Endothelial cell of umbilical vein (primary cell): ENCODE results near the gene ECI1. TPM values are rescaled to one million over a fixed set of nuclear protein-coding genes. Genes with fewer than 3 reads are reported as not detected.

ENCODE experiments used
- BruUV-seq: library from RNA; stranded (reverse); fragments of 400-500 nt; replicated peaks from 2 replicates; lab custom pipeline; 2021; lab: Mats Ljungman, UMichigan
- CTCF ChIA-PET: fragments of 300-600, 350-600 bp; sonication (Branson Sonifier 250); formaldehyde crosslinking; loops from one replicate; lab custom pipeline; 2021; ENCODE audit warnings: antibody characterized with exemption, inconsistent platforms; lab: Charles Lee
- POLR2A ChIA-PET: fragments of 300-600, 350-600 bp; sonication (Branson Sonifier 250); formaldehyde crosslinking; loops from one replicate; lab custom pipeline; 2021; ENCODE audit warnings: antibody characterized with exemption, inconsistent platforms; lab: Charles Lee
- DNase-seq: peaks from one replicate; pipeline ENCODE4 v3.0.0-alpha.2; 2011; ENCODE audit warnings: low read depth, low spot score
- FAIRE-seq: peaks from 2 replicates; lab custom pipeline; 2011; peaks lifted over from hg19 to GRCh38; lab: Jason Lieb, UNC
- H2AFZ ChIP-seq: 2 replicates; pipeline ENCODE4 v1.6.0; 2012; ENCODE audit warnings: low read depth, low read length, control low read depth, inconsistent platforms
- H3K27ac ChIP-seq: 2 replicates; pipeline ENCODE4 v1.5.1; 2011; ENCODE audit warnings: low read depth, mild to moderate bottlenecking, control low read depth, low read length, moderate library complexity; ENCODE audit not compliant: insufficient read depth
- H3K27me3 ChIP-seq, 2 experiments: 2 replicates each; pipeline versions ENCODE4 v1.6.0 to v1.6.1; 2011; ENCODE audit warnings: low read length in 2 of 2, mixed read lengths in 1 of 2; ENCODE audit not compliant: control insufficient read depth in 2 of 2, insufficient read depth in 2 of 2
- H3K36me3 ChIP-seq, 2 experiments: 2 replicates in 1 of 2; 3 replicates in 1 of 2; pipeline ENCODE4 v1.5.1; 2011; ENCODE audit warnings: low read length in 2 of 2, mild to moderate bottlenecking in 1 of 2, moderate library complexity in 1 of 2; ENCODE audit not compliant: control insufficient read depth in 2 of 2, insufficient read depth in 2 of 2; ENCODE audit errors: extremely low read depth in 1 of 2
- H3K4me1 ChIP-seq: 3 replicates; pipeline ENCODE4 v1.5.1; 2011; ENCODE audit warnings: mild to moderate bottlenecking, low read length; ENCODE audit not compliant: control insufficient read depth, insufficient read depth; ENCODE audit errors: extremely low read depth
- H3K4me2 ChIP-seq: 2 replicates; pipeline ENCODE4 v1.6.1; 2011; ENCODE audit warnings: low read length, control low read depth, mixed read lengths; ENCODE audit not compliant: insufficient read depth
- H3K4me3 ChIP-seq, 3 experiments: fragments of 200-600 bp in 1 of 3; sonication (generic), shearing (Covaris generic) in 1 of 3; replicated peaks in 1 of 3; 2 replicates each; pipeline ENCODE4 v1.5.1; 2011 to 2016; ENCODE audit warnings: control low read depth in 3 of 3, low read length in 3 of 3, mild to moderate bottlenecking in 2 of 3, inconsistent platforms in 1 of 3, low read depth in 1 of 3, moderate library complexity in 1 of 3; ENCODE audit not compliant: insufficient read depth in 1 of 3
- H3K79me2 ChIP-seq: 2 replicates; pipeline ENCODE4 v1.6.0; 2012; ENCODE audit warnings: low read length, inconsistent platforms; ENCODE audit not compliant: control insufficient read depth, insufficient read depth
- H3K9ac ChIP-seq: replicated peaks from 2 replicates; pipeline ENCODE3; 2011; ENCODE audit warnings: low read length, control low read depth; ENCODE audit not compliant: insufficient read depth; ENCODE audit errors: extremely low read depth
- H3K9me1 ChIP-seq: replicated peaks from 3 replicates; pipeline ENCODE4 v1.6.0; 2011; ENCODE audit warnings: mild to moderate bottlenecking, low read length; ENCODE audit not compliant: control insufficient read depth, insufficient read depth; ENCODE audit errors: extremely low read depth
- H3K9me3 ChIP-seq: replicated peaks from 2 replicates; pipeline ENCODE4 v1.5.1; 2012; ENCODE audit warnings: low read length, inconsistent platforms; ENCODE audit not compliant: control insufficient read depth, insufficient read depth
- H4K20me1 ChIP-seq: replicated peaks from 2 replicates; pipeline ENCODE3; 2011; ENCODE audit warnings: mild to moderate bottlenecking, low read length; ENCODE audit not compliant: control insufficient read depth, insufficient read depth; ENCODE audit errors: extremely low read depth
- EZH2 ChIP-seq: IDR thresholded peaks from 2 replicates; pipeline ENCODE4 v1.6.1; 2012; ENCODE audit warnings: borderline replicate concordance, low read depth, mild to moderate bottlenecking, moderate library complexity, low read length, inconsistent platforms; ENCODE audit not compliant: severe bottlenecking
- FOS ChIP-seq: IDR thresholded peaks from 2 replicates; pipeline ENCODE4 v1.6.1; 2011; ENCODE audit warnings: mild to moderate bottlenecking, low read length, moderate library complexity, borderline replicate concordance; ENCODE audit not compliant: insufficient read depth
- GATA2 ChIP-seq: IDR thresholded peaks from 2 replicates; pipeline ENCODE4 v1.7.0; 2011; ENCODE audit warnings: low read depth, mild to moderate bottlenecking, moderate library complexity, mixed read lengths, low read length; ENCODE audit not compliant: insufficient read length, insufficient read depth
- JUN ChIP-seq: IDR thresholded peaks from 2 replicates; pipeline ENCODE4 v1.6.1; 2011; ENCODE audit warnings: borderline replicate concordance, low read depth; ENCODE audit not compliant: insufficient read length, insufficient read depth
- MYC ChIP-seq: IDR thresholded peaks from one replicate; pipeline ENCODE4 v1.6.1; 2011; ENCODE audit warnings: mild to moderate bottlenecking, low read depth, low read length
- POLR2A ChIP-seq: IDR thresholded peaks from 2 replicates; pipeline ENCODE4 v1.6.1; 2012; ENCODE audit warnings: low read depth, mild to moderate bottlenecking, control low read depth, low read length
- POLR2AphosphoS5 ChIP-seq: IDR thresholded peaks from 2 replicates; pipeline ENCODE4 v1.6.1; 2012; ENCODE audit warnings: low read depth, mild to moderate bottlenecking, control low read depth, low read length, moderate library complexity; ENCODE audit not compliant: insufficient read depth
- dilution Hi-C: fragments of 300-500 bp; cut with MboI; formaldehyde crosslinking; loops from one replicate; pipeline ENCODE4 v1.15.0; 2019; ENCODE audit warnings: low sequenced_read_pairs; ENCODE audit not compliant: extremely low pct_ligation_motif_present
- intact Hi-C: fragments of 100-400 bp; cut with micrococcal nuclease; formaldehyde crosslinking; loops from one replicate; pipeline ENCODE4 v1.10.0; 2022
- polyA plus RNA-seq, 4 experiments: library from polyadenylated mRNA; depleted of rRNA in 3 of 4; stranded (reverse) in 3 of 4; unstranded in 1 of 4; fragments of >200 nt; gene quantifications; 2 replicates each; pipeline versions ENCODE4 v1.2.1 to v1.2.3, GENCODE V29; 2011 to 2012; ENCODE audit warnings: missing spikeins in 1 of 4
- total RNA-seq: library from RNA; stranded (reverse); gene quantifications from 2 replicates; pipeline ENCODE4 v1.2.3, GENCODE V29; 2021
- TF ChIP-seq, protein P1 (sequence below), 2 donors: IDR thresholded peaks; 1 replicate in 1 of 2; 2 replicates in 1 of 2; pipeline ENCODE4 v1.5.1; 2011; ENCODE audit warnings: low read length in 2 of 2, mild to moderate bottlenecking in 2 of 2, moderate library complexity in 2 of 2, control low read depth in 1 of 2, inconsistent platforms in 1 of 2, low read depth in 1 of 2; ENCODE audit not compliant: insufficient read depth in 1 of 2; ENCODE audit errors: extremely low read depth in 1 of 2
- TF ChIP-seq, protein P2 (sequence below): IDR thresholded peaks from 2 replicates; pipeline ENCODE4 v1.6.1; 2011; ENCODE audit not compliant: insufficient read depth, insufficient read length

The ECI1 gene
- total and polyA plus RNA-seq, 2 donors (not counting 3 experiments of a cell fraction or from before 2014, with no cell fraction given): 43.6 to 48.3 TPM

DNA sequence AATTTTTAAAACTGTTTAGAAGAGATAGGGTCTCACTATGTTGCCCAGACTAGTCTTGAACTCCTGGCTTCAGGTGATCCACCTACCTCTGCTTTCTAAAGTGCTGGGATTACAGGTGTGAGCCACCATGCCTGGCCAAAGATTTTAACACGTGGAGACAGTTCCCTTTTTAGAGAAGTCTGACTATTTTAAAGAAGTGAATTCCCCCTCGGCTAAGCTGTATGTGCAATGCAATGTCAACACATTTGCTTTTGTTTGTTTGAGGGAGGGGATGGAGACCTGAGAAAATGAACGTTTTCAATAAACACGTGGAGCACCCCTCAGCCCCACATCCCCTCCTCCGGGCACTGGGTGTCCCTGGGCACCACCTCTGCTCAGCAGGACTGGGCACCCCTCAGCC is 30.9 kb upstream of the ECI1 start:
- Histone ChIP-seq H3K9me1 (no peaks in the 10 kb centered on the region), H4K20me1 (no peaks in the 10 kb centered on the region), H3K4me2 (no peak overlapping the region), H2AFZ (no peak overlapping the region), H3K27ac (no peak overlapping the region), H3K27me3 (no peaks in the 10 kb centered on the region), H3K4me1 (no peaks in the 10 kb centered on the region), H3K36me3 (peaks cover 0 to 13% of the 10 kb centered on the region in 2 experiments), H3K9me3 (no peaks in the 10 kb centered on the region), H3K4me3 (no peak overlapping the region), H3K9ac (no peak overlapping the region), H3K79me2 (no peaks in the 10 kb centered on the region)
- TF ChIP-seq POLR2A: no peak
- no peak for TF ChIP-seq FOS
- DNase-seq (no peak), FAIRE-seq (no peak)
- dilution Hi-C loops (no loop called here), intact Hi-C loops (no loop called here)
- CTCF ChIA-PET: no interaction called here
- BruUV-seq: no TSS peak
- POLR2A ChIA-PET: no interaction called here

DNA sequence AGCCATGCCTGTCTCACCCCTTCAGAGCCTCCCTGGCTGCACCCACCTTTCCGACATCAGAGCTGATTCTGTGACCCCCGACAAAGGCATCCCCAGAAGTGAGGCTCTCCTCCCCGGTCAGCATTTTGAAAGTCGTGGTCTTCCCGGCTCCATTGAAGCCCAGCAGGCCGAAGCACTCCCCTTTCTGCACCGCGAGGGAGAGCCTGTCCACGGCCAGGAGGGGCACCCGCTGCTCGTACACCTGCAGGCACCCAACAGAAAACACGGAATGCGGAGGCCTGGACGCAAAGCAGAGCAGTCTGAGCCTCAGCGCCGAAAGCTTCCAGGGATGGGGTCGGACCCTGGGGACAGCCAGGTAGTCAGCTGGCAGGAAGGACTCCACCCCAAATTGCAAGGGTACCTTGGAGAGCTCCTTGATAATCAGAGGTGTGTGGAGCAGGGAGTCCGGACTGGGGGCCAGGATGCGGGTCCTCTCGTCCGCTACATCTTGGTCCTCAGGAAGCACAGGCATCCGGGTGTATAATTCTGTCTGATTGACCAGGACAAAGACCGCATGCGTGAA is 29.7 kb upstream of the ECI1 start:
- FAIRE-seq (no peak), DNase-seq (no peak)
- Histone ChIP-seq H3K9me3 (no peaks in the 10 kb centered on the region), H3K36me3 (peaks cover 0 to 11% of the 10 kb centered on the region in 2 experiments), H4K20me1 (no peaks in the 10 kb centered on the region), H3K79me2 (no peaks in the 10 kb centered on the region), H3K4me3 (no peak overlapping the region), H3K9ac (no peak overlapping the region), H3K4me1 (no peaks in the 10 kb centered on the region), H3K4me2 (no peak overlapping the region), H3K27ac (no peak overlapping the region), H3K27me3 (no peaks in the 10 kb centered on the region), H2AFZ (no peak overlapping the region), H3K9me1 (no peaks in the 10 kb centered on the region)
- ChIA-PET POLR2A (no interaction called here), CTCF (interaction anchor here (1.0 kb wide), 1 partner anchor 8 kb away, joined by 3 read pairs; no protein-coding TSS in a partner anchor)
- TF ChIP-seq GATA2 (no peak), JUN (no peak), FOS (no peak), MYC (no peak), POLR2AphosphoS5 (no peak), EZH2 (no peak), POLR2A (no peak)
- TF ChIP-seq, protein P1, sequence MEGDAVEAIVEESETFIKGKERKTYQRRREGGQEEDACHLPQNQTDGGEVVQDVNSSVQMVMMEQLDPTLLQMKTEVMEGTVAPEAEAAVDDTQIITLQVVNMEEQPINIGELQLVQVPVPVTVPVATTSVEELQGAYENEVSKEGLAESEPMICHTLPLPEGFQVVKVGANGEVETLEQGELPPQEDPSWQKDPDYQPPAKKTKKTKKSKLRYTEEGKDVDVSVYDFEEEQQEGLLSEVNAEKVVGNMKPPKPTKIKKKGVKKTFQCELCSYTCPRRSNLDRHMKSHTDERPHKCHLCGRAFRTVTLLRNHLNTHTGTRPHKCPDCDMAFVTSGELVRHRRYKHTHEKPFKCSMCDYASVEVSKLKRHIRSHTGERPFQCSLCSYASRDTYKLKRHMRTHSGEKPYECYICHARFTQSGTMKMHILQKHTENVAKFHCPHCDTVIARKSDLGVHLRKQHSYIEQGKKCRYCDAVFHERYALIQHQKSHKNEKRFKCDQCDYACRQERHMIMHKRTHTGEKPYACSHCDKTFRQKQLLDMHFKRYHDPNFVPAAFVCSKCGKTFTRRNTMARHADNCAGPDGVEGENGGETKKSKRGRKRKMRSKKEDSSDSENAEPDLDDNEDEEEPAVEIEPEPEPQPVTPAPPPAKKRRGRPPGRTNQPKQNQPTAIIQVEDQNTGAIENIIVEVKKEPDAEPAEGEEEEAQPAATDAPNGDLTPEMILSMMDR (IDR thresholded peaks at IDR 0.05; ENCODE audit: extremely low read depth in 1 of 2, insufficient read depth in 1 of 2, low read depth in 1 of 2, low read length in 2 of 2): no peak
- TF ChIP-seq, protein P2, sequence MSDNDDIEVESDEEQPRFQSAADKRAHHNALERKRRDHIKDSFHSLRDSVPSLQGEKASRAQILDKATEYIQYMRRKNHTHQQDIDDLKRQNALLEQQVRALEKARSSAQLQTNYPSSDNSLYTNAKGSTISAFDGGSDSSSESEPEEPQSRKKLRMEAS: no peak
- BruUV-seq: no TSS peak
- intact Hi-C loops (no loop called here), dilution Hi-C loops (no loop called here)
